Transverse colon (tissue), 4 donors: ENCODE results near the gene FGFBP2. TPM values are rescaled to one million over a fixed set of nuclear protein-coding genes. Genes with fewer than 3 reads are reported as not detected.

Experiments
- DNase-seq: peaks from one replicate; pipeline ENCODE4 v3.0.0-alpha.2; 2019
- H3K27ac ChIP-seq, 4 donors: fragments of 200-600 bp; sonication (generic); 2 replicates each; pipeline ENCODE4 v1.5.1; 2016 to 2018; ENCODE audit warnings: inconsistent platforms in 4 of 4
- H3K27me3 ChIP-seq: fragments of 200-600 bp; sonication (generic); 2 replicates; pipeline ENCODE4 v1.5.1; 2017; ENCODE audit warnings: inconsistent platforms
- H3K36me3 ChIP-seq, 4 donors: fragments of 200-600 bp; sonication (generic); 2 replicates each; pipeline ENCODE4 v1.5.1; 2017 to 2019; ENCODE audit warnings: inconsistent platforms in 4 of 4
- H3K4me1 ChIP-seq, 4 donors: fragments of 200-600 bp; sonication (generic); 2 replicates each; pipeline ENCODE4 v1.5.1; 2017 to 2020; ENCODE audit warnings: inconsistent platforms in 4 of 4
- H3K4me3 ChIP-seq, 4 donors: fragments of 200-600 bp; sonication (generic); 1 replicate in 1 of 4; 2 replicates in 3 of 4; pipeline versions ENCODE4 v1.5.1 to v1.6.1; 2017 to 2019; ENCODE audit warnings: inconsistent platforms in 4 of 4
- H3K9me3 ChIP-seq, 2 donors: fragments of 200-600 bp; sonication (generic); 2 replicates each; pipeline ENCODE4 v1.5.1; 2017 to 2019; ENCODE audit warnings: inconsistent platforms in 2 of 2
- CTCF ChIP-seq, 5 experiments: fragments of 200-600 bp in 3 of 5; fragments of 450-650 bp in 2 of 5; sonication (generic) in 3 of 5; IDR thresholded peaks; 1 replicate in 2 of 5; 2 replicates in 3 of 5; pipeline ENCODE4 v1.5.1; 2016 to 2017; ENCODE audit warnings: antibody characterized with exemption in 5 of 5, inconsistent platforms in 3 of 5, mild to moderate bottlenecking in 2 of 5, moderate library complexity in 1 of 5
- EP300 ChIP-seq: sonication (generic); formaldehyde crosslinking; IDR thresholded peaks from one replicate; pipeline ENCODE4 v1.6.1; 2017; ENCODE audit warnings: antibody characterized with exemption, low read depth
- POLR2A ChIP-seq: fragments of 450-650 bp; IDR thresholded peaks from one replicate; pipeline ENCODE4 v1.6.1; 2016; ENCODE audit warnings: antibody characterized with exemption, mild to moderate bottlenecking, moderate library complexity
- POLR2AphosphoS5 ChIP-seq, 3 donors: sonication (generic); formaldehyde crosslinking; IDR thresholded peaks; one replicate each; pipeline ENCODE4 v1.6.1; 2016; ENCODE audit warnings: antibody characterized with exemption in 3 of 3
- WGBS, 2 donors: methylation state at CpG; one replicate each; pipeline ENCODE4 v1.1.5; 2018; ENCODE audit warnings: low coverage in 1 of 2; 5-methylcytosine and 5-hydroxymethylcytosine counted together
- in situ Hi-C, 4 donors: fragments of 200-750 bp; cut with MboI; loops; one replicate each; pipeline versions ENCODE4 v1.15.0 to v1.15.1; 2017; ENCODE audit warnings: low sequenced_read_pairs in 3 of 4, low pct_ligation_motif_present in 1 of 4, low pct_unique_long_range_greater_than_20kb in 1 of 4
- intact Hi-C: fragments of 100-400 bp; cut with DNase I; formaldehyde crosslinking; loops from one replicate; pipeline ENCODE4 v1.15.1; 2023; ENCODE audit warnings: low total_unique reads
- total RNA-seq, 4 donors: library from RNA; depleted of rRNA; stranded (reverse); fragments of >200 nt; gene quantifications; one replicate each; pipeline ENCODE4 v1.1.0, GENCODE V29; 2016

Gene FGFBP2
- total RNA-seq, 4 donors from 2014 or later: 2.2 to 5.6 TPM; not detected in 2

- intact Hi-C loops: loop anchor here (5.0 kb wide), 1 partner anchor 820 kb away; no protein-coding TSS in a partner anchor
- no peak for TF ChIP-seq POLR2A
- TF ChIP-seq POLR2AphosphoS5 (IDR thresholded peaks at IDR 0.05): no peak
- no peak for TF ChIP-seq CTCF (IDR thresholded peaks at IDR 0.05)
- TF ChIP-seq EP300: no peak
- 87 to 89% methylated on average over 4 to 6 of the region's 6 CpGs for WGBS, 2 donors
- Histone ChIP-seq H3K9me3 (no peaks in the 10 kb centered on the region), H3K4me1 (no peaks in the 10 kb centered on the region), H3K4me3 (no peak overlapping the region), H3K27ac (no peak overlapping the region), H3K36me3 (peaks cover 0 to 4% (median 0%) of the 10 kb centered on the region in 4 donors), H3K27me3 (no peaks in the 10 kb centered on the region)
- in situ Hi-C loops: no loop called here
- no peak for DNase-seq
These were observed 43.9 kb upstream of the FGFBP2 start for GRCh38 chr4:16006771-16007446.

- WGBS, 2 donors: 84 to 86% methylated on average over 5 of the region's 5 CpGs
- peaks cover 0 to 4% (median 0%) of the 10 kb centered on the region in 4 donors for H3K36me3 ChIP-seq
- in situ Hi-C loops: no loop called here
- H3K4me1 ChIP-seq: peaks cover 0 to 4% (median 0%) of the 10 kb centered on the region in 4 donors
- no peak for DNase-seq
- no peaks in the 10 kb centered on the region for H3K27me3 ChIP-seq
- H3K9me3 ChIP-seq: no peaks in the 10 kb centered on the region
- TF ChIP-seq CTCF (IDR thresholded peaks at IDR 0.05) (no peak), POLR2A (no peak), POLR2AphosphoS5 (IDR thresholded peaks at IDR 0.05) (no peak), EP300 (no peak)
- H3K27ac ChIP-seq: no peak overlapping the region
- intact Hi-C loops: loop anchor here (5.0 kb wide), 1 partner anchor 822 kb away; no protein-coding TSS in a partner anchor
- no peak overlapping the region for H3K4me3 ChIP-seq
These were observed 42.7 kb upstream of the FGFBP2 start for GRCh38 chr4:16005676-16006075.

DNA sequence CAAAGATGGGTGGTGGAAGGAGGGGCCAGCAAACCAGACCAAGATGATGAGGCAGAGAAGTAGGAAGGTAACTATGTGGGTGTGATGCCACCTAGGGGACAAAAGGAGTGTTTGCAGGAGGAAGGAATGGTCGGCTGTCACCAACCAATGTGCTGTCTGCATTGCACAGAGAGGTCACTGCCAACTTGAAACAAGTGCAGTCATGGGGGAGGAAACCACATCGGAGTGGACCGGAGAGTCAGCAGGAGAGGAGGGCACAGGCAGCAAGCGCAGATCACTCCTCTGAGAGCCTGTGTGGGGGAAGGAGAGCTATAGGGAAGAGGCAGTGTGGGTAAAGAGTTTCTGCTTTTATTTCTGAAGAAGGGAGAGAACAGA, 38.5 kb upstream of the FGFBP2 start:
- Histone ChIP-seq H3K4me3 (no peak overlapping the region), H3K4me1 (peaks cover 0 to 4% (median 0%) of the 10 kb centered on the region in 4 donors), H3K27me3 (no peaks in the 10 kb centered on the region), H3K27ac (peak overlapping the region in 1 of 4 donors; percentile 15), H3K36me3 (peaks cover 0 to 4% (median 0%) of the 10 kb centered on the region in 4 donors), H3K9me3 (no peaks in the 10 kb centered on the region)
- in situ Hi-C loops (no loop called here), intact Hi-C loops (no loop called here)
- WGBS, 2 donors: 5 to 10% methylated on average over 3 to 4 of the region's 4 CpGs
- TF ChIP-seq CTCF (IDR thresholded peaks at IDR 0.05): peak; percentile 74 to 82 (median 79)
- no peak for TF ChIP-seq POLR2A
- TF ChIP-seq EP300: no peak
- TF ChIP-seq POLR2AphosphoS5 (IDR thresholded peaks at IDR 0.05): peak in 1 of 3 donors; percentile 31
- DNase-seq: peak; percentile 48

DNA sequence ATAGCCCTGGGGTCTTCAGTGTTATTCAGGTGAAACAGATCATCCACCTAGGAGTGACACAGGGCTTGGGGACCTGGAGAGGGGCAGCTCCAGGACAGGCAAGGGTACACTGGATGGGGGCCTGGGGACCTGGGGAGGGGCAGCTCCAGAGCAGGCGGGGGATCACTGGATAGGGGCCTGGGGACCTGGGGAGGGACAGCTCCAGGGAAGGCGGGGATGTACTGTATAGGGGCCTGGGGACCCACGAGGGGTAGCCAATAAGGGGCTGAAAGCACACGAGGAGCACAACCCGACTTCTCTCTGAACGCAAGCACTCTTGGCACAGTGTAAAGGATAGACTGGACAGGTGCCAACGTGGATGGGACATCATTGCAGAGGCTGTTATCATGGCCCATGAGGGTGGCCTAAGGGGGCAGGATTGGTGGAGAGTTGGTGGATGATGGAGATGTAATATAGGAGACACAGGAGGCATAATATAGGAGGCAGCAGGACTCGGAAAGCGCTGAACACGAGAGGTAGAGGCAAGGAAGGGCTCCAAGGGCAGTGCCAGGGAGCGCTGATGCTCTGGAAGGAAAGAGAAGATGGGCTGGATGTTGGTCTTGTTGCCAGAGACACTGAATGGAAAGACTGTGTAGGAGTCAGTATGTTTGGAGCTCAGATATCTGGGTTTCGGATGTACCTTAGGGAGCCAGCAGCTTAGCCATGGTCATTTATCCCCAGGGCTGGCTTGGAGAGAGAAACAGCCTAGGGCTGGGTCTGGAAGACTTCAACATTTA, 37.9 kb upstream of the FGFBP2 start:
- TF ChIP-seq POLR2AphosphoS5 (IDR thresholded peaks at IDR 0.05) (no peak), CTCF (IDR thresholded peaks at IDR 0.05) (no peak), EP300 (no peak), POLR2A (no peak)
- no peak for DNase-seq
- intact Hi-C loops (no loop called here), in situ Hi-C loops (no loop called here)
- Histone ChIP-seq H3K27ac (peak overlapping the region in 1 of 4 donors; percentile 15), H3K9me3 (no peaks in the 10 kb centered on the region), H3K27me3 (no peaks in the 10 kb centered on the region), H3K4me3 (no peak overlapping the region), H3K4me1 (peaks cover 0 to 4% (median 0%) of the 10 kb centered on the region in 4 donors), H3K36me3 (peaks cover 0 to 4% (median 0%) of the 10 kb centered on the region in 4 donors)
- WGBS, 2 donors: 60 to 76% methylated on average over 7 to 12 of the region's 12 CpGs
